ENCODE data around the gene ASPN. TPM values are rescaled to one million over a fixed set of nuclear protein-coding genes. Genes with fewer than 3 reads are reported as not detected.

ASPN gene
- total and polyA plus RNA-seq, 10 of the 15 experiments (the other 5 are each of a cell fraction or from before 2014, with no cell fraction given) = 0.03 to 0.47 (median 0.42) TPM; not detected in 7

- Histone ChIP-seq H2AFZ (ENCODE audit: control insufficient read depth, low read depth, low read length) (no peak within 1 kb of the TSS), H4K20me1 (ENCODE audit: control insufficient read depth, insufficient read depth) (no peaks in the 10 kb centered on the region), H3K36me3 (ENCODE audit: control insufficient read depth in 2 of 2, insufficient read depth in 2 of 2, low read length in 1 of 2) (no peaks in the 10 kb centered on the region), H3K4me2 (ENCODE audit: control insufficient read depth, insufficient read depth) (no peak within 1 kb of the TSS), H3K27ac (ENCODE audit: control insufficient read depth, insufficient read depth) (no peak within 1 kb of the TSS), H3K27me3 (replicated peaks in 1 of 2; ENCODE audit: control insufficient read depth in 2 of 2, insufficient read depth in 2 of 2, low read length in 1 of 2) (no peaks in the 10 kb centered on the region), H3K79me2 (ENCODE audit: control insufficient read depth, insufficient read depth, low read length) (no peaks in the 10 kb centered on the region), H3K9me3 (replicated peaks; ENCODE audit: control insufficient read depth, insufficient read depth, low read length) (no peaks in the 10 kb centered on the region), H3K4me3 (no peak within 1 kb of the TSS), H3K9ac (ENCODE audit: control insufficient read depth, insufficient read depth, low read length) (no peak within 1 kb of the TSS), H3K4me1 (ENCODE audit: control insufficient read depth, insufficient read depth, low read length) (no peaks in the 10 kb centered on the region)
- ChIA-PET POLR2A (no interaction called here), RAD21 (ENCODE audit: unreplicated experiment) (no interaction called here), CTCF (interaction anchor here (1.4 kb wide), 2 partner anchors 8 to 285 kb away, joined by 3 to 4 read pairs; no protein-coding TSS in a partner anchor), SMC1A (ENCODE audit: uncharacterized antibody, unreplicated experiment) (no interaction called here)
- ATAC-seq = no peak
- intact Hi-C loops (cut with micrococcal nuclease; ENCODE audit: unreplicated experiment) = no loop called here
- no peak for DNase-seq (ENCODE audit: low read depth, low spot score)
- BruUV-seq (replicated peaks) = no TSS peak
- no peak for FAIRE-seq
- in situ Hi-C loops (cut with MboI) = no loop called here
- 100% methylated on average over 1 of the region's 1 CpG for WGBS (ENCODE audit: insufficient coverage, insufficient replicate concordance, low lambda C conversion rate, missing lambda C conversion rate)
- TF ChIP-seq WRNIP1 (IDR thresholded peaks at IDR 0.05; ENCODE audit: borderline replicate concordance, low read depth, low read length) (no peak), NFYA (IDR thresholded peaks at IDR 0.05; ENCODE audit: borderline replicate concordance, low read depth, low read length) (no peak), MLLT1 (IDR thresholded peaks at IDR 0.05) (no peak), BCLAF1 (IDR thresholded peaks at IDR 0.05) (no peak), IRF5 (IDR thresholded peaks at IDR 0.05; ENCODE audit: borderline replicate concordance) (no peak), USF1 (IDR thresholded peaks at IDR 0.05; ENCODE audit: borderline replicate concordance, extremely low read length, insufficient read depth, low read depth, low read length) (no peak), SUZ12 (IDR thresholded peaks at IDR 0.05; ENCODE audit: unreplicated experiment) (no peak), FOXM1 (IDR thresholded peaks at IDR 0.05; ENCODE audit: low read depth, low read length) (no peak), CTCF (IDR thresholded peaks at IDR 0.05 in 2 of 3, conservative IDR thresholded peaks at IDR 0.05 in 1 of 3; ENCODE audit: control insufficient read depth in 2 of 3, extremely low read depth in 1 of 3, insufficient read depth in 1 of 3, low read depth in 3 of 3, low read length in 3 of 3) (no peak), EZH2 (IDR thresholded peaks at IDR 0.05; ENCODE audit: borderline replicate concordance, control insufficient read depth, low read depth, low read length) (no peak), HDAC6 (IDR thresholded peaks at IDR 0.05; ENCODE audit: unreplicated experiment) (no peak)
Measured at GRCh38 chr9:92424340-92424739, 58.0 kb downstream of the ASPN start, which contains the start of gene OMD. TSS of gene OMD (minus strand) at chr9:92424471. CDS start at chr9:92417558, 6,913 bp downstream.

Measured in GM12878 (cell line).